ENCODE measurements around the gene AMACR. TPM values are rescaled to one million over a fixed set of nuclear protein-coding genes. Genes with fewer than 3 reads are reported as not detected.

The AMACR gene
- total RNA-seq, 1 experiment from 2014 or later = 20.6 TPM

GRCh38 chr5:34038838-34039237 lies 31.0 kb upstream of the AMACR start:
- no peak for ATAC-seq
- no peaks in the 10 kb centered on the region for H3K27me3 ChIP-seq (ENCODE audit: control insufficient read depth, insufficient read depth, low read length)
- TF ChIP-seq TCF7L2 (IDR thresholded peaks at IDR 0.05; ENCODE audit: low read depth, low read length) = no peak
- TF ChIP-seq REST (IDR thresholded peaks at IDR 0.05; ENCODE audit: insufficient read depth in 1 of 2, low read depth in 2 of 2, low read length in 1 of 2) = no peak
- no peak for TF ChIP-seq CTCF (IDR thresholded peaks at IDR 0.05)
- TF ChIP-seq SIN3A (IDR thresholded peaks at IDR 0.05; ENCODE audit: borderline replicate concordance, insufficient read depth, low read depth, low read length) = no peak
- TF ChIP-seq POLR2AphosphoS5 (IDR thresholded peaks at IDR 0.05; ENCODE audit: low read depth, low read length) = no peak
- H3K4me3 ChIP-seq (ENCODE audit: low read depth in 2 of 2, low read length in 2 of 2) = no peak overlapping the region
- H3K9me3 ChIP-seq (ENCODE audit: control insufficient read depth, insufficient read depth, low read depth, low read length) = no peaks in the 10 kb centered on the region
- CTCF ChIA-PET = no interaction called here
- no TSS peak for BruUV-seq (replicated peaks)
- in situ Hi-C loops (cut with HindIII; ENCODE audit: low pct_unique_long_range_greater_than_20kb, low sequenced_read_pairs) (no loop called here), intact Hi-C loops (cut with micrococcal nuclease; ENCODE audit: unreplicated experiment) (no loop called here)
- H3K36me3 ChIP-seq (ENCODE audit: control insufficient read depth, insufficient read depth, low read length) = no peaks in the 10 kb centered on the region
- POLR2A ChIA-PET = no interaction called here
- no peak for DNase-seq (ENCODE audit: low read depth, low spot score)
- H3K27ac ChIP-seq (ENCODE audit: low read length) = no peak overlapping the region
- H3K4me1 ChIP-seq (ENCODE audit: control insufficient read depth, insufficient read depth, low read length) = no peaks in the 10 kb centered on the region

DNA sequence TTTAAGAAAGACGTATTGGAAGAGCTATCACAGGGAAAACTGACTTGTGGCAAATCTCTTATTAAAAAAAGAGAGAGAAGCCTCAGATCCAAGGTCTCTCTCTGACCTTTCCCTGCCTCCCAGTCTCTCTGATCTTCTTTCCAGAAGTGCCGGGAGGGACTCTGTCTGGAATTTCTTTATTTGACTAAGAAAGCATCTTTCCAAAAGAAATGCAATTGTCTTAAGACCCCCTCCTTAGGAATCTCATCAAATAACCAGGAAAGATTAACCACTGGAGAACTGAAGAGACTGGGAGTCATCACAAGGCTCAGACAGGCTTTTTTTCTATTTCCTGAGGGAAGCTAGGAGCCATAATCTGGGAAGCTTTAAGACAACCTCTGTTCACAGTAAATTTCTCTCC lies 30.5 kb upstream of the AMACR start:
- Histone ChIP-seq H3K27me3 (ENCODE audit: control insufficient read depth, insufficient read depth, low read length) (no peaks in the 10 kb centered on the region), H3K36me3 (ENCODE audit: control insufficient read depth, insufficient read depth, low read length) (no peaks in the 10 kb centered on the region), H3K9me3 (ENCODE audit: control insufficient read depth, insufficient read depth, low read depth, low read length) (no peaks in the 10 kb centered on the region), H3K27ac (ENCODE audit: low read length) (no peak overlapping the region), H3K4me1 (ENCODE audit: control insufficient read depth, insufficient read depth, low read length) (no peaks in the 10 kb centered on the region), H3K4me3 (ENCODE audit: low read depth in 2 of 2, low read length in 2 of 2) (no peak overlapping the region)
- intact Hi-C loops (cut with micrococcal nuclease; ENCODE audit: unreplicated experiment) = no loop called here
- no peak for DNase-seq (ENCODE audit: low read depth, low spot score)
- ChIA-PET POLR2A (no interaction called here), CTCF (no interaction called here)
- in situ Hi-C loops (cut with HindIII; ENCODE audit: low pct_unique_long_range_greater_than_20kb, low sequenced_read_pairs) = no loop called here
- no peak for TF ChIP-seq POLR2AphosphoS5 (IDR thresholded peaks at IDR 0.05; ENCODE audit: low read depth, low read length)
- TF ChIP-seq CTCF (IDR thresholded peaks at IDR 0.05) = no peak
- TF ChIP-seq REST (IDR thresholded peaks at IDR 0.05; ENCODE audit: insufficient read depth in 1 of 2, low read depth in 2 of 2, low read length in 1 of 2) = no peak
- TF ChIP-seq SIN3A (IDR thresholded peaks at IDR 0.05; ENCODE audit: borderline replicate concordance, insufficient read depth, low read depth, low read length) = no peak
- no peak for TF ChIP-seq TCF7L2 (IDR thresholded peaks at IDR 0.05; ENCODE audit: low read depth, low read length)
- ATAC-seq = no peak
- no TSS peak for BruUV-seq (replicated peaks)

Data from Panc1 (cell line).